ENCODE measurements around the gene DUOX1.
A peak's percentile ranks its signal among the peaks of the same experiment; 100 is the strongest.

The DUOX1 gene

DNA sequence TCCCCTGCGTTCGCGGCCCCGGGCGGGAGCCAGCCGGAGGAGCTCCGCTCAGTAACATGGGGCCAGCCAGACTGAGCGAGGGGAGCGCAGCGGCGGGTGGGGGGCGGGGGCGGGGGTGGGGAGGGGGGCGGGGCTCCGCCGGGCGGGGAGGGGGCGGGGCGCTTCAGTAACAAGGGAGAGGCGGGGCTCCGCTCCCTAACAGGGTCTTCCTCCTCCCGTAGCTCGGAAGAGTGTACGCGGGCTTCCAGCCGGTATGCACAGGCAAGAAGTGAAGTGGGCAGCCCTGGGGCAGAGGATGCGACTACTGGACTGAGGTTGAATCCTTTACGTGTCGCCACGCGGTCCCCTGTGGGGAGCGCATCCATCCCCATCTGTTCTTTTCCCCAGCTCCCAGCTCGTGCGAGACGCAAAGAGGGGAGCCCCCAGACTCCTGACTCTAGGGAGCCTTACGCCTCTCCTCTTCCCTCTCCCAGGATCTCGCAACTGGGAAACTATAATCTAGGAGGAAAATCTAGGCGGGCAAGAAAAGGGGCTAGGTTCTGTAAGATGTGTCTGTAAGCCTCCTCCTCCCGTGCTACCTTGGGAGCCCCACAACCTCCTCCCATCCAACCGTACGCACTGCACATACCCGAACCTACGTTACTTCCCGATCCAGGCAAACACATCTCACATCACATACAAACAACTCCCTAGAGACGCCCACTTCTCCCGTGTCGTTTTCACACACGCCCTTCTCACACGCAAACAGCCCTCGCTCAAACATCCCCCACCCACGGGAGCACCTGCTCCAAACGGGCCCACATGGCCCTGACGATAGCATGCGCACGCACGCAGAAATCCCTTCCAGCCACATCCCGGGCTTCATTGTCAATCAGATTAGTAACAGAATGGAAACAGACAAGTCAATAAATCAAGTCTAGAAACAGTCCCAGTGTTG, 58.4 kb downstream of the DUOX1 start, which contains the start of gene SHF:
Gene SHF (minus strand): TSS at position 73 of the 937 bp plus-strand sequence. CDS start 15 bp downstream, at position 58.
- peak; percentile 72 for DNase-seq (ENCODE audit: low read depth, low spot score)

DNA sequence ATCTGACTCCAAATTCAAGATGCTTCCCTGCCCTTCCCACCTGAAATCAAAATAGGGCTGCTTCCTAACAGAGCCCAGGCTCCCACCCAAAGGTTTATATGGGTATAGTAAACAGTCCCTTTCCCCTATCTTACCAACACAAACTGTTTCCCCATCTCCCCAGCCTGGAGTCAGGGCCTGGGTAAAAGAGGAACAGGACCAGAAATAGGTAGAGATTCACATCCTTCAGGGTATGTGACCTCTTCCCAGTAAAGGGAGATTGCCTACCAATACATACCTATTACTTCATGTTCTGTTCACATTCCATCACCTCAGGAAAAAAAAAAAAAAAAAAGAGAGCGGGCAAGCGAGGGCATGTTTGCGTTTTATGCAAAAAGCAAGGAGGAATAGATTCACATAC, 67.7 kb downstream of the DUOX1 start:
- no peak for DNase-seq (ENCODE audit: low read depth, low spot score)

DNA sequence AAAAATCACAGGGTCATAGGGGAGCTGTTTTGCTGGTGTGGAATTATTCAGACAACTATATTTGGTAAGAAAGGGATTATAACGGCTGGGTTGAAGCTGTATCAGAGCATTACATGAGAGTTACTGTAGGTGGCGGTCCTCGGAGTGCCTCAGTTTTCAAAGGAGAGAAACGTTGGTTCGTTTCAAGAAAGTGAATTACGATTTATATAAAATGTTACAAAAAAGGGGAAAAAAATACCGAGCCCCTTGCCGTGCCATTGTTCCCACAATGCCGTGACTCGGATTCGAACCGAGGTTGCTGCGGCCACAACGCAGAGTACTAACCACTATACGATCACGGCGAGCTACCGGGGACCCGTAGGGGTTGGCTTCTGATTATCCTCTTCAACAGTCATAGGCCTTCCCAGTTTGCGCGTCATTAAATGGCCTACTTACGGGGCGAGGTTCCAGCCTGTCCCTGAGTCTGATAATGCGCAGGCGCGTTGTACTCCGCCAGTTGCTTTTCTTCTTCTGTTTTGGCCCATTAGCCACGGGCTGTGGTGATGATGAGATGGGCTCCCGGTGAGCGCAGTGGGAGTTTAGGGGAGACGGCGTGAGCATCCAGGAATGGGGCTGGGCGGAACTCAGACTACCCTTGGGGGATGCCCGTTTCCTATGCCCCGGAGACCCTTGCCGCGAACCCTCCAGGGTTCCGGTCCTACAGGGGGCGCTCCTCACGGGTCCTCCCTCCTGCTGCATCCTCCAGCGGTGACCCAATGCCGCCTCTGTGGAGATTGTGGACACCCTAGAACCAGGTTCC, 68.7 kb downstream of the DUOX1 start:
- peak; percentile 98 for DNase-seq (ENCODE audit: low read depth, low spot score)

DNA sequence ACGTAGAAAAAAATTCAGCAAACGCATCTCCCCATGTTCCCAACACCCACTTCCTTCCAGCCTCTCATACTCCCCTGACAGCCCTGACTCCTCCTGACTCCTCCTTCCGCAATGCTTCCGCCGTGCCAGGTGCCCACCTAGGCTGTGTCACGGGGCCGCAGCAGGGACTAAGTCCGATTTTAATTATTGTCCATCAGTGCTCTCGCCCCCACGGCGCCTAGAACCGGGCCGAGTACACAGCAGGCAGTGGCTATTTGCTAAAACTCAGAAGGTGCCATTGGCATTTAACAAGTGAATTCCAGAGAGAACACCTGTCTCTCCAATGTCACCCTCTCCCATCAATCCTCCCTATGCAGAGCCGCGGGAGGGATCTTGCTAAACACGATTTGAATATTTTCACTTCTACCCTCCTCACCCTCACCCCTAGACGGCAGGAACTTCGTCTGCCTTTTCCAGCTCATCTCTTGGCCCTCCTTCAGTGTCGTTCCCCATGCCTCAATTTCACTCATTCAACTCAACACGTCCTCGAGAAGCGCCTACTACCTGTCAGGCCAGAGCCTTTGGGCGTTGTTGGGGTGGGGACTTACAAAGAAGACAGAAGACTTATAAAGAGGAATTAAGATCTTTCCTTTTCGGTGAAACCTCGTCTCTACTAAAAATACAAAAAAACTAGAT, 69.5 kb downstream of the DUOX1 start:
- DNase-seq (ENCODE audit: low read depth, low spot score): peak; percentile 59

DNA sequence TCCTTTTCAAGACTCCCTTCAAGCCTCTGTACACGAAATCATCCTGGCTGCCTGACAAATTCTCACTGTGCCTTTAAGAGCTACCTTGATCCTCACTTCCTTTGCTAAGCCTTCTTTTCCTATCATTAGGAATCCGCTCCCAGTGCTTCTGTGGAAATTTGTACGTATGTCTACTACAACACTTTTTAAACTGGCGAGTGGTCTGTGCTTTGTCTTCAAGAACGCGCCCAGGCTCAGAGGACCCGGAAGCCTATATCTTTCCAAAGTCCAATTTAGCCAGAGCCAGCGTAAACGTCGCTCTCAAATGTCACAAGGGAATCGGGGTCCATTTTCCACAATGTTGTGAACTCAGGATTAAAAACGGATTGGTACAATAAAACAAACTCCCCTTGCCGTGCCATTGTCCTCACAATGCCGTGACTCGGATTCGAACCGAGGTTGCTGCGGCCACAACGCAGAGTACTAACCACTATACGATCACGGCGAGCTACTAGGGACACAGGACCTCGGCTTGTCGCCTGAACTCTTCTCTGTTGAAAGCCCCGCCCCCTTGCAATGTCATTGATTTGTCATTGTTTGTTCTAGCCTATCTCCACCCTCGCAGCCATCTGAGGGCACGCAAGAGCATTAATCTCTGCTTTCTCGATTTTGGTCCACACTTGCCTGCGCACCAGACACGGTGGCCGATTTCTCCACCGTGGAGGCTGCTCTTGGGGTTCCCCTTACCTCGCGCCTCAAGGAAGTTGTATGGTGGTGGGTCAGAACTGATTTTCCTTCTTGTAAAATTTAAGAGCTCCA, 70.4 kb downstream of the DUOX1 start:
- peak; percentile 98 for DNase-seq (ENCODE audit: low read depth, low spot score)

DNA sequence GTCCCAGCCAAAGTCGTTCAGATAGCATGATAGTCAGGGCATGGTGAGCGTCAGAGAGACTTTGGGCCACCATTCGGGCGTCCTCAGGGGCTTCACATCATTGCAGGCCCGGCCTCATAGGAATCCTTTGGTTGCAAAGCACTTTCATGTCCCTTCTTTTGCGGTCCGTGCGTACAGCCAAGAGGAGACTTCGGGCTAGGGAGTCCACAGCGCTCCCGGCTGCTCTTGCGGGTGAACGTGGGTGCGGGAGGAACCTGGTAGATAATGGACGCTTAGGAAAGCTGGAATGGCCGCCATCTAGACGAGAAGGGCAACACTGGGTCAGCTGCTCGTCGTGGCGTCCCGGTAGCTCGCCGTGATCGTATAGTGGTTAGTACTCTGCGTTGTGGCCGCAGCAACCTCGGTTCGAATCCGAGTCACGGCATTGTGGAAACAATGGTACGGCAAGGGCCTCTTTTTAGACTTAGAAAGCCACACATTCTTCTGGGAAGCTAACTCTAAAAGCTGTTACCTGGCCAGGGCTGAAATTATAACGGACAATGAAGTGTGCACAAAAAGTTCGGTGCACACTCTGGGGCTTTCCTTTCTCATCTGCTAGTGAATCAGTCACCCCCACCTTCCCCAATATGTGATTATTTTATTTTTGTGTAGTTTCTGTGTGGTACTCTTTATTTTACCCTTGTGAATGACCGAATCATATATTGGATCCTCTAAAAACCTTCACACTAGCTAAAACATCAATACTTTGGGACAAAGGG, 71.2 kb downstream of the DUOX1 start:
- peak; percentile 95 for DNase-seq (ENCODE audit: low read depth, low spot score)

DNA sequence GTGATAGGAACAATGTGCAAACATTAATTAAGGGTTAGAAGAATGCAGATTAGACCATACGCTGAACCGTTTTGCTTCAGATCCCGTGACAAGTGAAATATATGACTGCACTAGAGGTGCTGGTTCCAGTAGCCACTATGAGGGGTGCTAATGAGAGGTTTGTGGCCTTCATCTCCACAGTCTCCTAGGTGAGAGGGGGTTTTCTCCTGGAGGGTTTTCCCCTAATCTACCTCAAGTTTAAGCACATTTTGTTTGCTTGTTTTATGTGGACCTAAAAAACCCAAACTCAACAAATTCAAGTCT, 71.7 kb downstream of the DUOX1 start:
- no peak for DNase-seq (ENCODE audit: low read depth, low spot score)

DNA sequence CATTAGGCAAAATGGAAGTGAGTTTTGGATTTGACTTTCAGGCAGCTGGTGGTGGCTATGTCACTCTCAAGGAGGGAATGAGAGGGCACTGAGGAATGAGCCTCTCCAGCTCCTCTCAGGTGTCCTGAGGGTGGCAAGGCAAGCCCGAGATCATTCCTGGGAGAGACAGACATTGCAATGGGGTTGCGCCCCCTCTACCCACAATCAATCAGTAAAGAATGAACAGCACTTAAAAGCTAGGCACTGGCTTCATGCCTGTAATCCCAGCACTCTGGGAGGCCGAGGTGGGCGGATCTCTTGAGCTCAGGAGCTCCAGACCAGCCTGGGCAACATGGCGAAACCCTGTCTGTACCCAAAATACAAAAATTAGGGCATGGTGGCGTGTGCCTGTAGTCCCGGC, 72.1 kb downstream of the DUOX1 start:
- DNase-seq (ENCODE audit: low read depth, low spot score): no peak

DNA sequence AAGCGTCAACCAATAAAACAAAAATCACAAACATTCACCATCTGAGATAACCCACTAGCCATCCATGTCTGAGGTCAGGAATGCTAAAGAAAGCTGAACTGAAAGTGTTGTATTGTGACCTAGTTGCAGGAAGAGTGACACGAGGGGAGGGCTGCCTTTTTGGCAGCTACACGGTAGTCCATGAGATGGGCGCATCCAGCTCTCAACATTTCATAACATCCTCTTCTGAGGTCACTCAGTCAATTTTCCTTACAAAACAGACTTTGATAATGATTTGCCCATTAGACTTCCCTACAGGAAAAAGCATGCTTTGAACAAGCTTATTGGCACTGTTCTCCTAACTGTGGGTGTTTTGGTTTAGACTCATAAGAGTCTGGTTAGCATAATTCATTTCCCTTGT, 73.4 kb downstream of the DUOX1 start:
- DNase-seq (ENCODE audit: low read depth, low spot score): no peak

DNA sequence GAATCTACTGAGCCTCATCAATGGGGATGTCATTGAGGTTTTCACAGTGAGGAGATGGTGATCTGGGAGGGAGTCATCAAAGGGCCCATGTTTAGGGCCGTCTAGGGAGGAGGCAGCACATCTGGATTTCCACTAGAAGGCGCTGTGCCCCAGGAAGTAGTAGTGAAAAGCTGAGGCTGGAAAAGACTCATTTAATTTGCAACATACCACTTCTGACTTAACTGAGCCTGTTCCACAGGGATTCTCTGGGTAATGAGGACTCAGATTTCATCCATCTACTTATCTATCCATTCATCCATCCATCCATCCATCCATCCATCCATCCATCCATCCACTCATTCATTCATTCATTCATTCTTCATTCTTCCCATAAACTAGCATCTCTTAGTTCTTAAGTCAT, 75.4 kb downstream of the DUOX1 start:
- DNase-seq (ENCODE audit: low read depth, low spot score): peak; percentile 72

DNA sequence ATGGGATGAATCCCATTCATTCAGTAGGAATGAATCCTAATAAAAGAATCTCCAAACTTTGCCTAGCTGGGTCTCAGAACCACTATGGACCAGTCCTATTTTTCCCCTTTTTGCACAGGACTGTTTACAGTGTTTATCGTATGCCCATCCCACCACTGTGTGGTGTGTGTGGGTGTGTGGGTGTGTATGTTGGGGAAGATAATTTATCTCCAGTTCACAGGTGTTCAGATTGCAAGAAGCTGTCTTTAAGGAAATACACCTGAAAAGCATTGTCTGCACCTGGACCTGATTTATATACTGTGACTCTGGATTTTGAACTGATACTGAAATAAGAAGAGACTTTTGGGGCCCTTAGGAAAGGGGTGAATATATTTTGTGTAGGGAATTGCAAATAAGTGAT, 82.7 kb downstream of the DUOX1 start:
- no peak for DNase-seq (ENCODE audit: low read depth, low spot score)
